HG03442 (cell line): ENCODE results near the gene PLCL2.

Experiments
- ATAC-seq: cut with Tn5 transposase; IDR thresholded peaks from one replicate; pipeline ENCODE4 v1.9.1; 2021; ENCODE audit warnings: mild to moderate bottlenecking, moderate library complexity; ENCODE audit not compliant: unreplicated experiment

PLCL2 gene

GRCh38 chr3:16890597-16891333, 6.0 kb downstream of the PLCL2 start:
- ATAC-seq: no peak

- no peak for ATAC-seq
Measured at GRCh38 chr3:16893618-16894200, 9.0 kb downstream of the PLCL2 start.

GRCh38 chr3:16896094-16896627, 11.4 kb downstream of the PLCL2 start:
- ATAC-seq: no peak

- ATAC-seq: no peak
Measured at GRCh38 chr3:16896820-16897219, 12.1 kb downstream of the PLCL2 start.

GRCh38 chr3:16897254-16897926, 12.6 kb downstream of the PLCL2 start:
- ATAC-seq: peak; percentile 65

- no peak for ATAC-seq
Measured at GRCh38 chr3:16898595-16899395, 14.0 kb downstream of the PLCL2 start.

- ATAC-seq: no peak
Measured at GRCh38 chr3:16899919-16900318, 15.2 kb downstream of the PLCL2 start.

GRCh38 chr3:16900779-16901440, 16.2 kb downstream of the PLCL2 start:
- no peak for ATAC-seq

GRCh38 chr3:16904423-16905417, 20.0 kb downstream of the PLCL2 start:
- ATAC-seq: peak; percentile 28

- no peak for ATAC-seq
Measured at GRCh38 chr3:16905704-16906103, 20.9 kb downstream of the PLCL2 start.

- ATAC-seq: no peak
Measured at GRCh38 chr3:16906682-16907081, 21.9 kb downstream of the PLCL2 start.

GRCh38 chr3:16907243-16907642, 22.5 kb downstream of the PLCL2 start:
- ATAC-seq: peak; percentile 75

GRCh38 chr3:16908016-16908807, 23.5 kb downstream of the PLCL2 start:
- no peak for ATAC-seq

- ATAC-seq: no peak
Measured at GRCh38 chr3:16908896-16909295, 24.1 kb downstream of the PLCL2 start.

- no peak for ATAC-seq
Measured at GRCh38 chr3:16909802-16910201, 25.0 kb downstream of the PLCL2 start.

GRCh38 chr3:16910207-16910606, 25.5 kb downstream of the PLCL2 start:
- no peak for ATAC-seq

- no peak for ATAC-seq
Measured at GRCh38 chr3:16911916-16912315, 27.2 kb downstream of the PLCL2 start.
